HG03442 (cell line): ENCODE measurements around the gene FBRS.

Experiments used
- ATAC-seq: cut with Tn5 transposase; IDR thresholded peaks from one replicate; pipeline ENCODE4 v1.9.1; 2021; ENCODE audit warnings: mild to moderate bottlenecking, moderate library complexity; ENCODE audit not compliant: unreplicated experiment

FBRS gene

GRCh38 chr16:30641378-30641982 is 16.8 kb upstream of the FBRS start:
- no peak for ATAC-seq

GRCh38 chr16:30644334-30644830 is 13.8 kb upstream of the FBRS start:
- ATAC-seq: no peak

- no peak for ATAC-seq
Measured at GRCh38 chr16:30645727-30646126, 12.5 kb upstream of the FBRS start.

GRCh38 chr16:30647274-30647571 is 11.0 kb upstream of the FBRS start:
- ATAC-seq: no peak

- no peak for ATAC-seq
Measured at GRCh38 chr16:30649725-30650368, 8.4 kb upstream of the FBRS start.

- ATAC-seq: peak; percentile 77
Measured at GRCh38 chr16:30650369-30651123, 7.7 kb upstream of the FBRS start, which contains the start of gene PRR14. Gene PRR14, plus strand, starts transcription at chr16:30650960. Its CDS starts 686 bp downstream, at chr16:30651646.

GRCh38 chr16:30651124-30652004 is 6.9 kb upstream of the FBRS start:
- ATAC-seq: peak; percentile 37

GRCh38 chr16:30652005-30652296 is 6.3 kb upstream of the FBRS start:
- ATAC-seq: no peak

- ATAC-seq: no peak
Measured at GRCh38 chr16:30652718-30653117, 5.5 kb upstream of the FBRS start.

GRCh38 chr16:30654856-30655255 is 3.4 kb upstream of the FBRS start:
- no peak for ATAC-seq

GRCh38 chr16:30655815-30656347 is 2.4 kb upstream of the FBRS start:
- ATAC-seq: no peak

GRCh38 chr16:30656388-30656787 is 1.8 kb upstream of the FBRS start:
- no peak for ATAC-seq

GRCh38 chr16:30656974-30657865 is 1.0 kb upstream of the FBRS start:
- no peak for ATAC-seq

- peak; percentile 37 for ATAC-seq
Measured at GRCh38 chr16:30658731-30659506, 688 bp downstream of the FBRS start.

- no peak for ATAC-seq
Measured at GRCh38 chr16:30659507-30660423, 1.5 kb downstream of the FBRS start.

GRCh38 chr16:30660424-30661261 is 2.4 kb downstream of the FBRS start:
- ATAC-seq: no peak

- no peak for ATAC-seq
Measured at GRCh38 chr16:30662449-30662848, 4.2 kb downstream of the FBRS start.
